ENCODE measurements around the gene LCN6.

DNA sequence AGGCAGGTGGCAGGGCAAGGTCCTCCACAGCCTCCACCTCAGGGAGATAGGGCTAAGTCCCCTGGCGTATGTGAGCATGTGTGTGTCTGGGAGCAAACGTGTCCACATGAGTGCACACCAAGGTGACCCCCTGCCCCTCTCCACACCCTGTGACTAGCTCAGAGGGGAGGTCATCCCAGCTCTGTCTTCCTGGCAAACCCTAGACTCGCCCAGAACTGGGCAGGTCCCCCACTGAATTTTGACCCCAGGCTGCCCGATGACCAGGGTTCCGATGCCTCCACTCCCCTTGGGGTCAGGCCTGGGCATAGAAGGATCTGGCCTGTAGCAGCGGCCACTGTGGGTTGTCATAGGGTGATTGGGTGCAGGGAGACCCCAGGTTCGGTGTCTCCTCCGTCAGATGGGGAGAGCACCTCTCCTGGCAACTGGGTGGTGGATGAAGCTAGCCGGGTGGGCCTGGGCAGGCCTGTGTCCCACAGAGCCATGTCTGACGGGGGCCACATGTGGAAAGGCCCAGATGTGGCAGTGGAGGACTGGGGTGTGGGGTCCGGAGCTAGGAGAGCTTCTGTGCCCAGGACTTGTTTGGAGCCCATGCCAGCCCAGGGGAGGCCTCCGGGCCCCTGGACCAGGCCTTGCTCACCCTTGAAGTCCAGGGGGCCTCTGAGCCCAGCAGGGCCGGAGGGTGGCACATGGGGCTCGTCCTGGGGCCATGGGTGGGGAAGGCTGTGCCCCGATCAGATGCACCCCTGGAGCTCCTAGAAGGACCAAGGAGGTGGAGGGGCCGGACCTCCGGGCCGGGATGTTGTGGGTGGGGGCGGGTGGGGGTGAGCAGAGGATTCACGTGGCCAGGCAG is 29.8 kb downstream of the LCN6 start:
- TF ChIP-seq, protein P1, sequence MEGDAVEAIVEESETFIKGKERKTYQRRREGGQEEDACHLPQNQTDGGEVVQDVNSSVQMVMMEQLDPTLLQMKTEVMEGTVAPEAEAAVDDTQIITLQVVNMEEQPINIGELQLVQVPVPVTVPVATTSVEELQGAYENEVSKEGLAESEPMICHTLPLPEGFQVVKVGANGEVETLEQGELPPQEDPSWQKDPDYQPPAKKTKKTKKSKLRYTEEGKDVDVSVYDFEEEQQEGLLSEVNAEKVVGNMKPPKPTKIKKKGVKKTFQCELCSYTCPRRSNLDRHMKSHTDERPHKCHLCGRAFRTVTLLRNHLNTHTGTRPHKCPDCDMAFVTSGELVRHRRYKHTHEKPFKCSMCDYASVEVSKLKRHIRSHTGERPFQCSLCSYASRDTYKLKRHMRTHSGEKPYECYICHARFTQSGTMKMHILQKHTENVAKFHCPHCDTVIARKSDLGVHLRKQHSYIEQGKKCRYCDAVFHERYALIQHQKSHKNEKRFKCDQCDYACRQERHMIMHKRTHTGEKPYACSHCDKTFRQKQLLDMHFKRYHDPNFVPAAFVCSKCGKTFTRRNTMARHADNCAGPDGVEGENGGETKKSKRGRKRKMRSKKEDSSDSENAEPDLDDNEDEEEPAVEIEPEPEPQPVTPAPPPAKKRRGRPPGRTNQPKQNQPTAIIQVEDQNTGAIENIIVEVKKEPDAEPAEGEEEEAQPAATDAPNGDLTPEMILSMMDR (IDR thresholded peaks at IDR 0.05) = no peak
- no peak for TF ChIP-seq POLR2AphosphoS5 (IDR thresholded peaks at IDR 0.05)

All from prostate gland (tissue), 2 donors.